SK-N-MC (cell line): ENCODE results near the gene TMC1.

ENCODE experiments used
- DNase-seq: peaks from one replicate; pipeline ENCODE4 v3.0.0-alpha.2; 2011; ENCODE audit warnings: low read depth, low spot score
- H3K27ac ChIP-seq: fragments of 200-600 bp; sonication (generic); 2 replicates; pipeline ENCODE4 v1.5.1; 2016; ENCODE audit warnings: mixed run types
- H3K36me3 ChIP-seq: fragments of 200-600 bp; sonication (generic); 2 replicates; pipeline ENCODE4 v1.6.1; 2017; ENCODE audit warnings: antibody characterized with exemption, low read length, mixed read lengths; ENCODE audit not compliant: insufficient read depth
- H3K4me3 ChIP-seq: fragments of 200-600 bp; sonication (generic); 2 replicates; pipeline ENCODE4 v1.5.1; 2016
- H3K9ac ChIP-seq: fragments of 200-600 bp; sonication (generic); 2 replicates; pipeline ENCODE4 v1.8.0; 2017; ENCODE audit warnings: mixed run types, mixed read lengths; ENCODE audit not compliant: insufficient read length
- H3K9me3 ChIP-seq: fragments of 200-600 bp; sonication (generic); 2 replicates; pipeline ENCODE4 v1.6.1; 2017; ENCODE audit warnings: low read depth, mild to moderate bottlenecking, antibody characterized with exemption, low read length, moderate library complexity, mixed read lengths
- EZH2 ChIP-seq: fragments of 200-600 bp; sonication (generic); IDR thresholded peaks from one replicate; pipeline ENCODE4 v1.6.1; 2017; ENCODE audit warnings: antibody characterized with exemption
- FOXP2 ChIP-seq: optimal IDR thresholded peaks from 2 replicates; pipeline ENCODE3; 2011; ENCODE audit warnings: mild to moderate bottlenecking, moderate library complexity; ENCODE audit not compliant: insufficient read depth; ENCODE audit errors: extremely low read length, control extremely low read depth
- POLR2AphosphoS5 ChIP-seq: IDR thresholded peaks from 2 replicates; pipeline ENCODE4 v1.6.1; 2012; ENCODE audit warnings: mild to moderate bottlenecking, low read depth, low read length, borderline replicate concordance

The TMC1 gene

DNA sequence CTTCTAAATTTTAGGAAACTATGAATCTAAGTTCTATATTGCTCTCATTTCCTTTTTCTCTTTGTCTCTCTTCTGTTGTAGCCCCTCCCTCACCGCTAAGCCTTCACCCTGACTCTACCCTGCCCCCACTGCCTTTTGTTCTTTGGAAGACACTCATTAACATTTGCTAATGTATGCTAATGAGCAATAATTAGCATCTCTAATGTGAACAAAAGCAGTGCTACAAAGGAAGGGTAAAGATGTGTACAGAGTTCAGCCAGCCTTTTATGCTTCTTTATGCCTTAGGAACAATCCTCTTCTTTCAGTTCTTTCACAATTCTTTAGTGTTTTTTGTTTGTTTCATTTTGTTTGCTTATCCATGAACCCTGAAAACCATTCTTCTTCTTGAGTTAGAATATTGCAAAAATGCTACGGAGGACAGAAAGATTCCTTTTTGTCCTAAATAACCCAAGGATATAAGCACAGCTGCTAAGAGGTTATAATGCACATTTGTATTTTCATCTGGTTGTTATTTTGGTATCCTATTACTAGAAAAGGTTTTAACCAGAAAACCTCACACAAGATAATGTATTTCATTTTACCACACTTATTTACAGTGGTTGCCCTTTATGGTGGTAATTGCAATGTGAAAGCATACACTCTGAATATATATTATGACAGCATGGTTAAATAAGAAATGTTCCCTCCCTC, 159.3 kb downstream of the TMC1 start:
- Histone ChIP-seq H3K9ac (peak overlapping the region; percentile 18), H3K27ac (peak overlapping the region; percentile 77), H3K4me3 (peak overlapping the region; percentile 55), H3K36me3 (no peaks in the 10 kb centered on the region), H3K9me3 (no peaks in the 10 kb centered on the region)
- TF ChIP-seq POLR2AphosphoS5, result no peak
- TF ChIP-seq EZH2, result no peak
- TF ChIP-seq FOXP2, result no peak
- peak; percentile 22 for DNase-seq

DNA sequence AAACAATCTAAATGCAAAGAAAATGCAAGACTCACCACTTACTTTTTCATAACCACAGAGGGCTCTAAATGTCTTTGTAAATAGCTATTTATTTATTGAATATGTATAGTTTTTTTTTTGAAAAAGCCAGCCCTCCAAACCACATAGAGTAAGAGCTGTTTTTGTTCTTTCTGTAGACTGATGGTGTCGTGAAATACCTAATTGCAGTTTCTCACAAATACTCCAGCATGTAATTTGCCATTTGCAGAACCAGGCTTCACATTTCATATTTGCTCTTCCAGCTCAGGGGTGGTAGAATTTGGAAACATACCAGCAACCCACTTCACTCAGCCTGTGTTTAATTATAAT, 159.8 kb downstream of the TMC1 start:
- Histone ChIP-seq H3K4me3 (peak overlapping the region; percentile 55), H3K9ac (peak overlapping the region; percentile 18), H3K27ac (peak overlapping the region; percentile 77), H3K9me3 (no peaks in the 10 kb centered on the region), H3K36me3 (no peaks in the 10 kb centered on the region)
- TF ChIP-seq FOXP2, result no peak
- no peak for TF ChIP-seq EZH2
- no peak for TF ChIP-seq POLR2AphosphoS5
- peak; percentile 45 for DNase-seq

DNA sequence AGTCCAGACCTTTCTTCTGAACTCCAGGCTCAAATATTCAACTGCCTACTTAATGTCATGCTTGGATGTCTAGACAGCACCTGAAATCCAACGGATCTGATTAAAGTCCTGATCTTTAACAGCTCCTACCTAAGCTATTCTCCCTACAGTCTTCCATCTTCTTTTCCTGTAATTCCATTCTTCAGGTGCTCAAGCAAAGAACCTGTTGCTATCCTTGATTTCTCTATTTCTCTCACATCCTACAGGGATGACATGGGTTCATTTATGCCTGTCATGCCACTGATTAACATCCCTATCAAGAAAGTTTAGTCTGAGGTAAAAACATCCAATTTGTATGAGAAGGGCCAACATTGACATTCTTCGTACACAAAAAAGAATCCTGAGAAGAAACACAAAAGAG, 163.2 kb downstream of the TMC1 start:
- Histone ChIP-seq H3K9ac (no peak overlapping the region), H3K36me3 (no peaks in the 10 kb centered on the region), H3K4me3 (no peak overlapping the region), H3K27ac (no peak overlapping the region), H3K9me3 (no peaks in the 10 kb centered on the region)
- no peak for DNase-seq
- TF ChIP-seq FOXP2 (no peak), EZH2 (no peak), POLR2AphosphoS5 (no peak)

DNA sequence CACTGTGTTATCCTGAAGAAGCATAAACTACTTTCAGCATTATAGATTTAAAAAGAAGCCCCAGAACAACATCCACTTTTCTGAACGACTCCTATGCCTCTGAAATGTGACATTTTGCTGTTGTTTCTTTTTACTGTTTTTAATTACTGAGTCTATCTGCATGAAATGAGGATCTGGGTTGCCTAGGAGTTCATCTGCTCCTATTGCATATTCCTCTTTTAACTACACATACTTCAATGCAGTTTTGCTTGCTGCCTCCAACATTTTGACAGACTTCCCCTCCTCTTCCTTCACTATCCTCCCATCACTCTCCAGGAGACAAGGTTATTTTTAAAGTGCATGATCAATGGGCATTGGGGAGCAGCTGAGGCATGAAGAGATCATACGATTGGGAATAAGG, 164.5 kb downstream of the TMC1 start:
- Histone ChIP-seq H3K9me3 (no peaks in the 10 kb centered on the region), H3K27ac (peak overlapping the region; percentile 11; the same call in 1 of the 2 replicates), H3K9ac (no peak overlapping the region), H3K4me3 (no peak overlapping the region), H3K36me3 (no peaks in the 10 kb centered on the region)
- TF ChIP-seq POLR2AphosphoS5 (no peak), FOXP2 (no peak), EZH2 (no peak)
- DNase-seq, result no peak

DNA sequence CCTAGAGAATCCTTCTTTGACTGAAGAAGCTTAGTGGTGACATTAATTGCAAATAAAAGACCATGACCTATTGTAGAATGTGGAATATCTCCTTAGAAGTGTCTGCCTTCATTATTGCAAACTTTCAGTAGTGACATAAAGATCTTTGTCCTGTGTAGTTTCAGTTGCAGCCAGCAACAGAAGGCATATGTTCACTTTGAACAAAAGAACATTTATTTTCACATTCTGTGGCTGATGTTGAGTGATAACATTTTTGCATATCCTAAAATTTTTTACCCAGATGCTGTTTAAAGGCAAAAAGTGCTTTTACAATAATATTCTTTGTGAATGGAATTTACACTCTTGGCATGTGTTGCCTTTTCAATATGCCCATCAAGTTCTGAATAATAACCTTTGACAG, 165.9 kb downstream of the TMC1 start:
- Histone ChIP-seq H3K4me3 (no peak overlapping the region), H3K9ac (no peak overlapping the region), H3K36me3 (no peaks in the 10 kb centered on the region), H3K27ac (no peak overlapping the region), H3K9me3 (no peaks in the 10 kb centered on the region)
- no peak for DNase-seq
- TF ChIP-seq FOXP2 (no peak), POLR2AphosphoS5 (no peak), EZH2 (no peak)

DNA sequence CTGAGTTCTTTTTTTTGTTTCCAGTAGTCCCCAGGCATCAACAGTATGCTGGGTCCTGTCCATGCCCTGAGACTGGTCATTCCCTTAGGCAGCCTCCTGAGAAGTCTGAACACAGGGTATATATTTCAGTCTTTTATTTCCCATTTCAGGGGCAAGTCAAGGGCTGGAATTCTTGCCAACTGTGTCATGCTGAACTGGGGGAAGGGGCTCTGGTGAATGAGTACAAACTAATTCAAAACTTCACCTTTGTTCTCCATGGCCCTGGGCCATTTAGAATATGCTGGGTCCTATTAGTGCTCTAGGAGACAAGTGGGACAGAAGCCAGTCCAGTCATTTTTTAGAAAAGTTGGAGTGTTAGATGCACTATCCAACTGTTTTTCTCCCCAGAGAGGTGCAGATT, 170.3 kb downstream of the TMC1 start:
- no peak for TF ChIP-seq POLR2AphosphoS5
- no peak for TF ChIP-seq FOXP2
- TF ChIP-seq EZH2, result no peak
- Histone ChIP-seq H3K4me3 (no peak overlapping the region), H3K27ac (no peak overlapping the region), H3K36me3 (no peaks in the 10 kb centered on the region), H3K9ac (no peak overlapping the region), H3K9me3 (no peaks in the 10 kb centered on the region)
- no peak for DNase-seq

DNA sequence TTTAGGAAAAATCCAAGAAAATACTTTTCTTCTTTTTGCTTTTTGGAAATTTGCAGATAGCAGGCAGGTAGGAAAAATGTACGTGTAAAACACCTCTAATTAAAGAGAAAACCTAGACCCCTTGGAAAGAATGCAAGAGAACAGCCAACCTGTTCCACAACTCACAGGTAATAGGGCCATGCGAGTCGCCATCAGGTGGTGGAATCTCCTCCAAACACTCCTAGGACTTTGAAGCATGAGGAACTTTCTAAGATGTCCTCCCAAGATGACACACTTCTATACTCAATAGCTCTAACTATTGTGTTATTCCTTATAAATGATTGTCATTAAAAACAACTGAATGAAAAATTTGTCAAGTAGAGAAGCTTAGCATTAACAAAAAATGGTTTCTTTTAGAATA, 174.0 kb downstream of the TMC1 start:
- Histone ChIP-seq H3K9me3 (no peaks in the 10 kb centered on the region), H3K9ac (no peak overlapping the region), H3K4me3 (no peak overlapping the region), H3K27ac (no peak overlapping the region), H3K36me3 (no peaks in the 10 kb centered on the region)
- TF ChIP-seq EZH2 (no peak), FOXP2 (no peak), POLR2AphosphoS5 (no peak)
- no peak for DNase-seq

DNA sequence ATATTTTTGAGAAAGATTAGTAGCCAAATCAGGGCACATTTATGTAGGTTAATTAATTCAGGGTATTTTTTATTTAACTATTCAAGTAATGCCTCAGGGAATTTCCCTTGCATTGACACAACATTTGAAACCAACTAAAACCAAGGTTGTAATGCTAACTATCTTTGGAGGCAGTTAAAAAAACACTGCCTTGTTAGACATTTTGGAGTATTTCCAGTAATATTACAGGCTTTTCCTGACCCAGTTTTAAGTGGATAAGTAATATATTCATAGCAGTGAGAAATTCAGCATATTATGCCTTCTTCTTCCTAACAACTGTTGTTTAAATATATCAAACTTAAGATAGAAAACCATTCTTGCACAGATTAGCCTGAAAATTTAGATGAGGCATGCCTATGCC, 175.1 kb downstream of the TMC1 start:
- Histone ChIP-seq H3K9ac (no peak overlapping the region), H3K36me3 (no peaks in the 10 kb centered on the region), H3K27ac (peak overlapping the region; percentile 65; the same call in 1 of the 2 replicates), H3K9me3 (no peaks in the 10 kb centered on the region), H3K4me3 (peak overlapping the region; percentile 44)
- DNase-seq, result peak; percentile 62
- TF ChIP-seq EZH2 (no peak), POLR2AphosphoS5 (peak; percentile 43; the same call in 1 of the 2 replicates), FOXP2 (no peak)

DNA sequence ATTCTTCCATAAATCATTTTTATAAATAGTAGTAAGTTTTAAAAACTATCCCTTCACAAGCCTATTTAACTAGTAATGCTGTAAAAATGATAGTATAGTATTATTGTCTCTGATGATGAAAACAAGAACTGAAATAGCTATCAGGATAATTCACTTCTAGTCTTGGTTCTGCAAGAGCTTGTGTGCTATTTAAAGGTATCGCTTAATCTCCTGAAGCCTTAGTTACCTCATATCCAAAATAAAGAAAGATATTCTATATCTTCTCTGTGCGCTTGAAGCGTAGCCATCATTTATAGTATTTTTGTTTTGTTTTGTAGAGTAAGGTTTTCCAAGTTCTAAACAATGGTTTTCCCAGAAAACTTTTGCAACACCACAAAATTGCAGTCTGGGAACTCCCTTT, 180.1 kb downstream of the TMC1 start:
- no peak for TF ChIP-seq POLR2AphosphoS5
- no peak for TF ChIP-seq EZH2
- TF ChIP-seq FOXP2, result no peak
- H3K9me3 ChIP-seq, result no peaks in the 10 kb centered on the region
- DNase-seq, result no peak
- H3K9ac ChIP-seq, result no peak overlapping the region
- no peak overlapping the region for H3K4me3 ChIP-seq
- H3K36me3 ChIP-seq, result no peaks in the 10 kb centered on the region
- no peak overlapping the region for H3K27ac ChIP-seq
